Left ventricle myocardium inferior (tissue), 1 donor: ENCODE results near the gene WSCD1. TPM values are rescaled to one million over a fixed set of nuclear protein-coding genes. Genes with fewer than 3 reads are reported as not detected.

Experiments used
- DNase-seq: peaks from one replicate; pipeline ENCODE4 v3.0.0-alpha.2; 2020
- H3K27ac ChIP-seq: fragments of 200-600 bp; replicated peaks from 2 replicates; pipeline ENCODE4 v1.8.0; 2021
- H3K27me3 ChIP-seq: fragments of 200-600 bp; 2 replicates; pipeline ENCODE4 v1.8.0; 2021; ENCODE audit warnings: low read depth
- H3K36me3 ChIP-seq: fragments of 200-600 bp; 2 replicates; pipeline ENCODE4 v1.8.0; 2021
- H3K4me1 ChIP-seq: fragments of 200-600 bp; 2 replicates; pipeline ENCODE4 v1.8.0; 2021
- H3K4me3 ChIP-seq: fragments of 200-600 bp; 2 replicates; pipeline ENCODE4 v1.8.0; 2021; ENCODE audit warnings: mild to moderate bottlenecking, moderate library complexity
- H3K9me3 ChIP-seq: fragments of 200-600 bp; replicated peaks from 2 replicates; pipeline ENCODE4 v1.8.0; 2021
- intact Hi-C: fragments of 100-400 bp; cut with micrococcal nuclease; formaldehyde crosslinking; loops from one replicate; pipeline ENCODE4 v1.11.0; 2022
- total RNA-seq: library from RNA; stranded (reverse); fragmentation: NEBNext Ultra II Directional; extraction: Animal tissue kit (Norgen Biotek cat#: 25700); gene quantifications from one replicate; pipeline ENCODE4 v1.2.1, GENCODE V29; 2021
- TF ChIP-seq, protein P1 (sequence below): fragments of 200-600 bp; IDR thresholded peaks from 2 replicates; pipeline ENCODE4 v1.8.0; 2021; ENCODE audit warnings: antibody characterized with exemption, mild to moderate bottlenecking, borderline replicate concordance
- donor health status: DM: no; HTN: yes; CAD: no; lungs with severe emphysema.

Gene WSCD1
- total RNA-seq, 1 donor from 2014 or later: 6.4 TPM

DNA sequence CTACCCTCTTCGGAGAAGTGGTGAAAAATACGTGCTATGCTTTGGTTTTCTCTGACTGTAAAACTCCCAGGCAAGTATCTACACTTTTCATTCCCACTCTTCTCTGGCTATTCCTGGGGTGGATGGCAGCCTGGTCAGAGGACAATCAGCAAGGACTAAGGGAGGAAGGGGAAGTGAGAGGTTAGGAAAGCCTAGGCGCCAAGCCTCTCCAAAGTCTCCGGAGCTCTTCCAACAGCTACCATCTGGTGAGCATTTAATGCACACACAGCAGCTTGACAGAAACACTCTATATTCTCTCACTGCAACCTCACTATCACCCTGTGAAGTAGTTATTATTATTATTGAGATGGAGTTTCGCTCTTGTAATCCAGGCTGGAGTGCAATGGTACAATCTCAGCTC, 65.1 kb downstream of the WSCD1 start:
- H3K27me3 ChIP-seq: peaks cover 37% of the 10 kb centered on the region
- no peak overlapping the region for H3K4me3 ChIP-seq
- no peak overlapping the region for H3K27ac ChIP-seq
- TF ChIP-seq, protein P1, sequence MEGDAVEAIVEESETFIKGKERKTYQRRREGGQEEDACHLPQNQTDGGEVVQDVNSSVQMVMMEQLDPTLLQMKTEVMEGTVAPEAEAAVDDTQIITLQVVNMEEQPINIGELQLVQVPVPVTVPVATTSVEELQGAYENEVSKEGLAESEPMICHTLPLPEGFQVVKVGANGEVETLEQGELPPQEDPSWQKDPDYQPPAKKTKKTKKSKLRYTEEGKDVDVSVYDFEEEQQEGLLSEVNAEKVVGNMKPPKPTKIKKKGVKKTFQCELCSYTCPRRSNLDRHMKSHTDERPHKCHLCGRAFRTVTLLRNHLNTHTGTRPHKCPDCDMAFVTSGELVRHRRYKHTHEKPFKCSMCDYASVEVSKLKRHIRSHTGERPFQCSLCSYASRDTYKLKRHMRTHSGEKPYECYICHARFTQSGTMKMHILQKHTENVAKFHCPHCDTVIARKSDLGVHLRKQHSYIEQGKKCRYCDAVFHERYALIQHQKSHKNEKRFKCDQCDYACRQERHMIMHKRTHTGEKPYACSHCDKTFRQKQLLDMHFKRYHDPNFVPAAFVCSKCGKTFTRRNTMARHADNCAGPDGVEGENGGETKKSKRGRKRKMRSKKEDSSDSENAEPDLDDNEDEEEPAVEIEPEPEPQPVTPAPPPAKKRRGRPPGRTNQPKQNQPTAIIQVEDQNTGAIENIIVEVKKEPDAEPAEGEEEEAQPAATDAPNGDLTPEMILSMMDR: no peak
- intact Hi-C loops: no loop called here
- H3K9me3 ChIP-seq: no peaks in the 10 kb centered on the region
- DNase-seq: no peak
- no peaks in the 10 kb centered on the region for H3K36me3 ChIP-seq
- H3K4me1 ChIP-seq: no peaks in the 10 kb centered on the region

DNA sequence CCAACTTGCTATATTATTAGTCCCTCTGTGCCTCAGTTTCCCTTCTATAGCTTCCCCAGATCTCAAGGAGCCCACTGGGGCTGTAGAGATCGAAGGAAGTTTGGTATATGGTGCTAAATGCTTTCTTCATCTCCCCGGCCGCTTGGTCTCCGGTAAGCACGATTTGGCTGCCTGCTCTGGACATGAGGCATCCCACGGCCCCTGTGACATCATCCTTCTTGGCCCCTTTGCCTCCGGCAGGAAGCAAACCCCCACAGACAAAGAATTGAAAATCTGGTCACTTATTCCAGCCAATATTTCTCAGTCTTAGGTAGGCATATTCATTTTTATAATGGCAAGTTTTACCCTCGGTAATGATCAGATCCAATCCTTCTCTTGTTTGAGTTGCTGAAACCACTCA, 65.8 kb downstream of the WSCD1 start:
- no peak for DNase-seq

DNA sequence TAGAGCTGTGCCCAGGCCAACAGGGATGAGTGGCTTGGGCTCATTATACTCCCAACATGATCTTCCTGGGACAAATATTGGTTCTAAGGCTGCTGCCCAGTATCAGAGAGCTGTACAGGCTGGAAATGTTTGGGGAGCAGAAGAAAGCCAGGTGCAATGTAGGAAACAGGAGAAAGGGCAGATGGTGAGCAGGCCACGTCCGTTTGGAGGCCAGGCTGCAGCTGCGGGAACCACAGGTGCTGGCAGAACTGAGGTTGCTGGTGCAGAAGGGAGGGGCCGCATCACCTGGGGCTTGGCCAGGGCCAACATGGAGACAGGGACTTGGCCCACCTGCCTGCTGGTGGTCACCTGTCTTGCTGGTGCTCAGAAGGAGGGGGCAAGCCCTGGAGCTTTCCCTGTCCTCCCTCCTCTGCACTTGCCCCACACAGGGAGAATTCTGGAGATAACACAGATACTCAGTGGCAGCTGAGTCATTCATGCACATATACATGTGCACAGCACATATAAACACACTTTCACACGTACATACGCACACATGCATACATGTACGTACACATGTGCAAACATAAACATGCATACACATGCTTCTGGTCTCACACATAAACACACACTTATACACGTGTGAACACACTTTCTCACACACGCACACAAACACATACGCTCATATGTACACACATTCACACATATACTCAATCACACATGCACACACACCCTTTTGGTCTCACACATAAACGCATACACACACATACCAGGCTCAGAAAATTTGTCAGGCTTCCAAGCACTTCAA, 67.7 kb downstream of the WSCD1 start:
- no peaks in the 10 kb centered on the region for H3K4me1 ChIP-seq
- H3K36me3 ChIP-seq: no peaks in the 10 kb centered on the region
- no peaks in the 10 kb centered on the region for H3K9me3 ChIP-seq
- no peak for DNase-seq
- TF ChIP-seq, protein P1: no peak
- H3K27ac ChIP-seq: no peak overlapping the region
- H3K4me3 ChIP-seq: no peak overlapping the region
- intact Hi-C loops: no loop called here
- H3K27me3 ChIP-seq: peaks cover 43% of the 10 kb centered on the region

More for the DNA sequence above, 65.8 kb downstream of the WSCD1 start:
- no peaks in the 10 kb centered on the region for H3K36me3 ChIP-seq
- no peak overlapping the region for H3K4me3 ChIP-seq
- intact Hi-C loops: no loop called here
- peaks cover 34% of the 10 kb centered on the region for H3K27me3 ChIP-seq
- no peaks in the 10 kb centered on the region for H3K9me3 ChIP-seq
- H3K4me1 ChIP-seq: no peaks in the 10 kb centered on the region
- TF ChIP-seq, protein P1: no peak
- no peak overlapping the region for H3K27ac ChIP-seq

DNA sequence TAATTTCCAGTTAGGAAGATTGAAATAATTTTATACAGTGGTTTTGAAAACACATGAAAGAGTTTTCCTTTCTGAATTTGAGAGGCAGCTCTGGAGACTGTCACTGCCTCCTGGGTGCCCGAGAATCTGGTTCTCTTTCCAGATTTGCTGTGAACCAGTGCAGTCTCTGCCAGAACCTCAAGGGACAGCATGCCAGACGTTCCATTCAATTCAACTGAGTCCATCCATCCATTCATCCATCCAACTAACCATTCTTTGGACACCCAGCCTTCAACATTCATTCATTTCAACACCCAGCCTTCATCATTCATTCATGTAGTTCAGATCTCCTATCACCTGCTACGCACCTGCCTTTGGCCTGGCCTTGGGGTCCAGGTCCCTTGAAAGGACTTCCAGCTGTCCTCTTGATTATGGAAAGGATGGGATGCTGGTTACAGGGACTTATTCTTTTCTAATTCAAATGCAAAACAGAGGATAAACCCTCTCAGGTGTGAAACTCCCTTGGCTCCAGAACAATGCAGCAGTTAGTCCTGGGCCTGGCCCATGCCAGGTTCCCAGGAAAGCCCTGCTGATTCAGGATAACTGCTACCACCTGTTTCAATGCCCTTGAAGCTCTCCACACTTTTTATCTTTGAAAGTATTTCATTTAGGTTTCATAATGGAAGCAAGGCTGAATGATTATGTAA, 68.7 kb downstream of the WSCD1 start:
- intact Hi-C loops: no loop called here

DNA sequence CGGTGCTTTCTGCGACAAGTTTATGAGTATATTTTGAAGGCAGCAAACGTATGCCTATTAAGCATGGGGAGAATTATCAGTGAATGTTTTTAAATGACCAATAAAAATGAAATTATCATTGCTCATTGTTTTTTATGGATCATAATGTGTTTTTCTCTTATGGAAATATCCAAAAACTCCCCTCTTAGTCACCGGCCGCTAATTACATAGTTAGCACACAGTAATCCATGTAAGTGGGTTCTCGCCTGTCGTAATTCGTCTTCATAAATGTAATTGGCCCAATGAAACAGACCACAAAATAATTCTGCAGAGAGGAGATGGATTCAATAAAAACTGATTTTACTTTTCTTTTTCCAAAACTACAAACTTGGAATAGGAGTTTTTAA, 69.3 kb downstream of the WSCD1 start:
- H3K27me3 ChIP-seq: peaks cover 36% of the 10 kb centered on the region
- H3K4me1 ChIP-seq: no peaks in the 10 kb centered on the region
- H3K4me3 ChIP-seq: no peak overlapping the region
- no peak for DNase-seq
- no peak overlapping the region for H3K27ac ChIP-seq
- TF ChIP-seq, protein P1: no peak
- intact Hi-C loops: no loop called here
- no peaks in the 10 kb centered on the region for H3K36me3 ChIP-seq
- H3K9me3 ChIP-seq: no peaks in the 10 kb centered on the region

More for the DNA sequence above, 68.7 kb downstream of the WSCD1 start:
- H3K36me3 ChIP-seq: no peaks in the 10 kb centered on the region
- TF ChIP-seq, protein P1: no peak
- H3K27ac ChIP-seq: no peak overlapping the region
- DNase-seq: no peak
- peaks cover 40% of the 10 kb centered on the region for H3K27me3 ChIP-seq
- no peaks in the 10 kb centered on the region for H3K9me3 ChIP-seq
- no peaks in the 10 kb centered on the region for H3K4me1 ChIP-seq
- no peak overlapping the region for H3K4me3 ChIP-seq
